ENCODE data around the gene NCAM2.

Gene NCAM2

DNA sequence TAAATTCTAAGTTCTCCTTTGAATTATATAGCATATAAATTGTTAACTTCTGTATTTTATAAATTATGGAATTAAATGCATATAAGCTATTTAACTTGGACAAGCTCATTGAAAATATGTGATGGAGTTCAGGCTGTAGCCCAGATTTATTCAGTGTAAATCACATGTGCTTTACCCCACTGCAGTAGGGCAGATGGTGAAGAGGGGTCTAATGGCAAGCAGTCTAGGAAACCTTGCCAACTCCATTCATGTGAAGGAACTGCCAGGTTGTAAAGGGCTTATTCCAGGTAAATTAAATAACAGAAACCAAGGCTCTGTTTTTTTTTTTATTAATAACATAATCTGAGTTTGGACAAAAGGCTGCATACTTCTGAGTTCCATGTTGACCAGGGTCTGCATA is 243.2 kb downstream of the NCAM2 start:
- TF ChIP-seq NFRKB (IDR thresholded peaks at IDR 0.05) = no peak
- no peak for TF ChIP-seq TARDBP (IDR thresholded peaks at IDR 0.05)
- no peak for TF ChIP-seq SP1 (IDR thresholded peaks at IDR 0.05)
- TF ChIP-seq ELF4 (IDR thresholded peaks at IDR 0.05) = no peak
- no peak for TF ChIP-seq ZNF384 (IDR thresholded peaks at IDR 0.05)
- TF ChIP-seq ARNT (IDR thresholded peaks at IDR 0.05) = no peak
- TF ChIP-seq FOXA1 (IDR thresholded peaks at IDR 0.05) = no peak
- no peak for TF ChIP-seq CTBP1 (IDR thresholded peaks at IDR 0.05; ENCODE audit: borderline replicate concordance)
- TF ChIP-seq HDGF (IDR thresholded peaks at IDR 0.05; ENCODE audit: borderline replicate concordance) = no peak
- TF ChIP-seq L3MBTL2 (conservative IDR thresholded peaks at IDR 0.05) = no peak
- TF ChIP-seq LEF1 (IDR thresholded peaks at IDR 0.05; ENCODE audit: borderline replicate concordance) = no peak
- no peak for TF ChIP-seq BHLHE40 (IDR thresholded peaks at IDR 0.05; ENCODE audit: borderline replicate concordance)
- TF ChIP-seq SUZ12 (IDR thresholded peaks at IDR 0.05) = no peak

DNA sequence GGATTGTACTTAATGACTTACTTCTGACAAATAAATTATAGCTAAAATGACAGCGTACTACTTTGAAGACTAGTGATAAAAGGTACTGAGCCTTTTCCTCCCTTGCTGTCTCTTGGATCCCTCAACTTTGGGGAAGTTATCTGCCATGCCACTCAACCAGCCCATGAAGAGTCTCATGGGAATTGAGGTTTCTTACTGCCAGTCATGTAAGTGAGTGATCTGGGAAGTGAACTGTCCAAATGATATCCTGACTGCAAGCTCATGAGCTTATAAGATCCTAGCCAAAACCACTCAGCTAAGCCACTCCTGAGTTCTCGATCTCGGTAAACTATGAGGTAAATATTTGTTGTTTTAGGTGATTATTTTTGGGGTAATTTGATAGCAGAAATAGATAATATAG is 247.8 kb downstream of the NCAM2 start:
- DNase-seq (ENCODE audit: extremely low spot score) = no peak
- CTCF ChIA-PET = no interaction called here
- TF ChIP-seq FOXA1 (IDR thresholded peaks at IDR 0.05) = no peak
- no peak for TF ChIP-seq TARDBP (IDR thresholded peaks at IDR 0.05)
- TF ChIP-seq HDGF (IDR thresholded peaks at IDR 0.05; ENCODE audit: borderline replicate concordance) = no peak
- no peak for TF ChIP-seq CTBP1 (IDR thresholded peaks at IDR 0.05; ENCODE audit: borderline replicate concordance)
- no peak for TF ChIP-seq SP1 (IDR thresholded peaks at IDR 0.05)
- no peak for TF ChIP-seq L3MBTL2 (conservative IDR thresholded peaks at IDR 0.05)
- POLR2A ChIA-PET = no interaction called here

More for the DNA sequence above, 243.2 kb downstream of the NCAM2 start:
- DNase-seq (ENCODE audit: extremely low spot score) = no peak
- CTCF ChIA-PET = no interaction called here
- POLR2A ChIA-PET = no interaction called here

DNA sequence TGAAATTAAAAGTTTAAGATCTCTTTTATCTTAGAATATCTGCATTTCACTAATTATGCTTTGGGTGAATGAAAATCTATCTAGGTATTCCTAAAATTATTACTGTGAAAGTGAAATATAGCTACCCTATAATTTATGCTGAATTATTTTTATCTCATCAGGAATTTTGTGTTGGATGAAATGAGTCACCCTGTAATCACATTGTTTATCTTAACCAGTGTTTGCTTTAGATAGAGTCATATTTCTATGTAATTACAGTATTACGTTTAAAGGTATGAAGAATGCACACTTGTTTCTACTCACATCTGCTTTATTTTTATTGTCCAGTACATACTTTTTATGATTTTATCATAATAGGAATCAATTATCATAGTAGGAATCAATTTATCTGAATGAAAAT is 249.2 kb downstream of the NCAM2 start:
- CTCF ChIA-PET = no interaction called here
- TF ChIP-seq FOXM1 (IDR thresholded peaks at IDR 0.05; ENCODE audit: borderline replicate concordance) (no peak), SUZ12 (IDR thresholded peaks at IDR 0.05) (no peak), NFRKB (IDR thresholded peaks at IDR 0.05) (no peak)
- TF ChIP-seq, protein P1, sequence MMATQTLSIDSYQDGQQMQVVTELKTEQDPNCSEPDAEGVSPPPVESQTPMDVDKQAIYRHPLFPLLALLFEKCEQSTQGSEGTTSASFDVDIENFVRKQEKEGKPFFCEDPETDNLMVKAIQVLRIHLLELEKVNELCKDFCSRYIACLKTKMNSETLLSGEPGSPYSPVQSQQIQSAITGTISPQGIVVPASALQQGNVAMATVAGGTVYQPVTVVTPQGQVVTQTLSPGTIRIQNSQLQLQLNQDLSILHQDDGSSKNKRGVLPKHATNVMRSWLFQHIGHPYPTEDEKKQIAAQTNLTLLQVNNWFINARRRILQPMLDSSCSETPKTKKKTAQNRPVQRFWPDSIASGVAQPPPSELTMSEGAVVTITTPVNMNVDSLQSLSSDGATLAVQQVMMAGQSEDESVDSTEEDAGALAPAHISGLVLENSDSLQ (IDR thresholded peaks at IDR 0.05) = no peak
- POLR2A ChIA-PET = no interaction called here
- no peak for DNase-seq (ENCODE audit: extremely low spot score)

DNA sequence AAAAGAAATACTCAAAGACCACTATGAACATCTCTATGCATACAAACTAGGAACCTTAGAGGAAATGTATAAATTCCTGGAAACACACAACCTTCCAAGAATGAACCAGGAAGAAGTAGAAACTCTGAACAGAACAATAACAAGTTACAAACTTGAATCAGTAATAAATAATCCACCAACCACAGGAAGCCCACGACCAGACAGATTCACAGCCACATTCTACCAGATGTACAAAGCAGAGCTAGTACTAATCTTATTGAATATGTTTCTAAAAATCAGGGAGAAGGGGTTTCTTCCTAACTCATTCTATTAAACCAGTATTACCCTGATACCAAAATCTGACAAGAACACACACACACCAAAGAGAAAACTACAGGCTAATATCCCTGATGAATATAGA is 263.8 kb downstream of the NCAM2 start:
- no peak for DNase-seq (ENCODE audit: extremely low spot score)
- ChIA-PET POLR2A (no interaction called here), CTCF (no interaction called here)
- no peak for TF ChIP-seq BHLHE40 (IDR thresholded peaks at IDR 0.05; ENCODE audit: borderline replicate concordance)

DNA sequence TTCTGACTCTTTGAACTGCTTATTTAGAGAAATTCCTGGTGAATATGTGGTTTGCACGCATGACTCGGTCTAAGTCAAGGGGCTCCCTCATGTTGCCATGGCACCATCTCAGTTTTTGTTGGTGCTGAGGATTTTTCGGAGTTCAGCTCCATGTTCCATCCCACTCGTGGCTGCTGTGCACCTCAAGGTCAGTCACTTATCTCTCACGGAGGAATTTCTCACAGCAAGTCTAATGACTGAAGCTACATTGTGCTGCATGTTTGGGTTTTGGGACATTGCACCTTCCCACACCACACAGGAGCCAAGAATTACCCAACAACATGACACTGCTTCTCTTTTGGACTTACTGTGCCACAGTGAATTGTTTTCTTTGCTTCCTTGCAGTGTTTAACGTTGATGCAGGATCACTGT is 269.9 kb downstream of the NCAM2 start:
- no peak for DNase-seq (ENCODE audit: extremely low spot score)
- TF ChIP-seq FOXM1 (IDR thresholded peaks at IDR 0.05; ENCODE audit: borderline replicate concordance) = no peak
- TF ChIP-seq L3MBTL2 (conservative IDR thresholded peaks at IDR 0.05) = no peak
- no peak for TF ChIP-seq LEF1 (IDR thresholded peaks at IDR 0.05; ENCODE audit: borderline replicate concordance)
- ChIA-PET POLR2A (no interaction called here), CTCF (no interaction called here)

DNA sequence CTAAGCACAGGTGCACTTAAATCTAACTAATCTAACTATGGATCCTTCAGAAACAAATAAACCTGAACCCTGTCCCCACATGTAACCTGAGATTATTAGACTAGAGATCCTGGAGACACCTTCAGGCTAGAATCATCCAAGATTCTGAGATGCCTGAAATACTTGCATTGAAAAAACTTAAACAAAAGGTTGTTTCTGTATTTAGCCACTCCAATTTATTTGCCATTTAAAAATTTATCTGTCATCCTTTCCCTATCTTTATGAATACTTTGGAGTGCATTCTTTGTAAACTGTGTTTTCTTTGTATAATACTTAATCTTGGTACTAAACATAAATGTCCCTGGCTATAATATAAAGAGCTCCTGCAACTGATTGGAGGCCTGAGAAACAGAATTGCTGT is 270.7 kb downstream of the NCAM2 start:
- CTCF ChIA-PET = interaction anchor here (0.7 kb wide), 1 partner anchor 500 kb away, joined by 3 read pairs; no protein-coding TSS in a partner anchor
- POLR2A ChIA-PET = no interaction called here
- DNase-seq (ENCODE audit: extremely low spot score) = no peak
- TF ChIP-seq NFRKB (IDR thresholded peaks at IDR 0.05) (no peak), SUZ12 (IDR thresholded peaks at IDR 0.05) (no peak), HDGF (IDR thresholded peaks at IDR 0.05; ENCODE audit: borderline replicate concordance) (no peak), ARNT (IDR thresholded peaks at IDR 0.05) (no peak), LEF1 (IDR thresholded peaks at IDR 0.05; ENCODE audit: borderline replicate concordance) (no peak), ZNF384 (IDR thresholded peaks at IDR 0.05) (no peak), CTBP1 (IDR thresholded peaks at IDR 0.05; ENCODE audit: borderline replicate concordance) (no peak), TARDBP (IDR thresholded peaks at IDR 0.05) (no peak), BHLHE40 (IDR thresholded peaks at IDR 0.05; ENCODE audit: borderline replicate concordance) (no peak), FOXA1 (IDR thresholded peaks at IDR 0.05) (no peak)
- TF ChIP-seq, protein P1 (IDR thresholded peaks at IDR 0.05) = no peak

DNA sequence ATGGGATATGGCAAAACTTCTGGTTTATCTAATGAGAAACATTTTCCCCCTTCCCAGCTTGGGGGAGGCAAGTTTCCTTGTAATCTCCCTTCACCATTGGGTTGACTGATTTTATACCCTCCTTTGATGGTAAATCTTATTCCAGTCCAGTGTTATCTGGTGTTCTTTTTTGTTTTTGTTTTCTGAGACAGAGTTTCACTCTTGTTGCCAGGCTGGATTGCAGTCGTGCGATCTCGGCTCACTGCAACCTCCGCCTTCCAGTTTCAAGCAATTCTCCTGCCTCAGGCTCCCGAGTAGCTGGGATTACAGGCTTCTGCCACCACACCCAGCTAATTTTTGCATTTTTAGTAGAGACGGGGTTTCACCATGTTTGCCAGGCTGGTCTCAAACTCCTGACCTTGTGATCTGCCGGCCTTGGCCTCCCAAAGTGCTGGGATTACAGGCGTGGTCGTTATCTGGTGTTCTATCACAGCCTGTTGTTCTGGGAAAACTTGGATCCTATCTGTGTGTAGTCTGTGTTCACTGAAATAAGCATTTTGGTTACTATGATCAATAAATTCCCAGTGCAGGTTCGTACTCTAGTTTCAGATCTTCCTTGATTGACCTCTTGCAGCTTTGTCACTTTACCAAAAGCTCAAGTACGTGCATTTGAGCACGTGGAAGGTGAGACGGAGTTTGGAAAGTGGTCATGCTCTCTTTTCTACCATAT is 281.1 kb downstream of the NCAM2 start:
- no peak for DNase-seq (ENCODE audit: extremely low spot score)
- CTCF ChIA-PET = no interaction called here
- POLR2A ChIA-PET = no interaction called here
- TF ChIP-seq FOXM1 (IDR thresholded peaks at IDR 0.05; ENCODE audit: borderline replicate concordance) (no peak), FOXA1 (IDR thresholded peaks at IDR 0.05) (no peak), ELF4 (IDR thresholded peaks at IDR 0.05) (no peak), TARDBP (IDR thresholded peaks at IDR 0.05) (no peak), ARNT (IDR thresholded peaks at IDR 0.05) (no peak), LEF1 (IDR thresholded peaks at IDR 0.05; ENCODE audit: borderline replicate concordance) (no peak), NFRKB (IDR thresholded peaks at IDR 0.05) (no peak), HDGF (IDR thresholded peaks at IDR 0.05; ENCODE audit: borderline replicate concordance) (no peak), SUZ12 (IDR thresholded peaks at IDR 0.05) (no peak), BHLHE40 (IDR thresholded peaks at IDR 0.05; ENCODE audit: borderline replicate concordance) (no peak)

DNA sequence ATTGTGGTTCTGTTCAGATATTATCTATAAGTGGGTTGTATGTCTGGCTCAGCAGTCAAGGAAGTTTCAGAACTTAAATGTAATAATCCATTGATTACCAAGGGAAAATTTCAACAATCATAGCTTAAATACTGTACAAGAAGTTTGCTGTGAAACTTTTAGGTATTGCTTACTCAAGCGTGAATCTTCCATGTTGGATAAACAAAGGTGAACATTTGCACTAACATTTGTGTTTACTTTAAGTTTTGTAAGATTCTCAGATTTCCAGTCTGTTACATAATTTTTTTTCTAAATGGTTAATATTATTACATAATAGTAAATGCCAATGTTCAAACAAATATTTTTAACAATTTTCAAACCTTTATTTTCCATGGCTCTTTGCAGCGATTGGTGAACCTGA is 285.6 kb downstream of the NCAM2 start:
- ChIA-PET POLR2A (no interaction called here), CTCF (no interaction called here)
- DNase-seq (ENCODE audit: extremely low spot score) = no peak
- no peak for TF ChIP-seq HDGF (IDR thresholded peaks at IDR 0.05; ENCODE audit: borderline replicate concordance)
- TF ChIP-seq SP1 (IDR thresholded peaks at IDR 0.05) = no peak
- TF ChIP-seq ELF4 (IDR thresholded peaks at IDR 0.05) = no peak
- no peak for TF ChIP-seq CTBP1 (IDR thresholded peaks at IDR 0.05; ENCODE audit: borderline replicate concordance)
- TF ChIP-seq NFRKB (IDR thresholded peaks at IDR 0.05) = no peak
- no peak for TF ChIP-seq TARDBP (IDR thresholded peaks at IDR 0.05)
- TF ChIP-seq SUZ12 (IDR thresholded peaks at IDR 0.05) = no peak
- no peak for TF ChIP-seq FOXK2 (IDR thresholded peaks at IDR 0.05)
- TF ChIP-seq FOXA1 (IDR thresholded peaks at IDR 0.05) = no peak
- TF ChIP-seq ZNF384 (IDR thresholded peaks at IDR 0.05) = no peak
- TF ChIP-seq, protein P1 (IDR thresholded peaks at IDR 0.05) = no peak
- TF ChIP-seq ARNT (IDR thresholded peaks at IDR 0.05) = no peak
- TF ChIP-seq BHLHE40 (IDR thresholded peaks at IDR 0.05; ENCODE audit: borderline replicate concordance) = no peak
- no peak for TF ChIP-seq LEF1 (IDR thresholded peaks at IDR 0.05; ENCODE audit: borderline replicate concordance)
- TF ChIP-seq FOXM1 (IDR thresholded peaks at IDR 0.05; ENCODE audit: borderline replicate concordance) = no peak
